GM18870 (cell line): ENCODE measurements around the gene CCT3.
"Not testable (repeated sequence)": the region's sequence is repeated elsewhere in the genome, so short reads cannot be mapped to it uniquely, and the experiment has no call there.

Experiments used
- ATAC-seq: cut with Tn5 transposase; IDR thresholded peaks from one replicate; pipeline ENCODE4 v1.9.1; 2021; ENCODE audit warnings: moderate library complexity; ENCODE audit not compliant: unreplicated experiment

Gene CCT3

DNA sequence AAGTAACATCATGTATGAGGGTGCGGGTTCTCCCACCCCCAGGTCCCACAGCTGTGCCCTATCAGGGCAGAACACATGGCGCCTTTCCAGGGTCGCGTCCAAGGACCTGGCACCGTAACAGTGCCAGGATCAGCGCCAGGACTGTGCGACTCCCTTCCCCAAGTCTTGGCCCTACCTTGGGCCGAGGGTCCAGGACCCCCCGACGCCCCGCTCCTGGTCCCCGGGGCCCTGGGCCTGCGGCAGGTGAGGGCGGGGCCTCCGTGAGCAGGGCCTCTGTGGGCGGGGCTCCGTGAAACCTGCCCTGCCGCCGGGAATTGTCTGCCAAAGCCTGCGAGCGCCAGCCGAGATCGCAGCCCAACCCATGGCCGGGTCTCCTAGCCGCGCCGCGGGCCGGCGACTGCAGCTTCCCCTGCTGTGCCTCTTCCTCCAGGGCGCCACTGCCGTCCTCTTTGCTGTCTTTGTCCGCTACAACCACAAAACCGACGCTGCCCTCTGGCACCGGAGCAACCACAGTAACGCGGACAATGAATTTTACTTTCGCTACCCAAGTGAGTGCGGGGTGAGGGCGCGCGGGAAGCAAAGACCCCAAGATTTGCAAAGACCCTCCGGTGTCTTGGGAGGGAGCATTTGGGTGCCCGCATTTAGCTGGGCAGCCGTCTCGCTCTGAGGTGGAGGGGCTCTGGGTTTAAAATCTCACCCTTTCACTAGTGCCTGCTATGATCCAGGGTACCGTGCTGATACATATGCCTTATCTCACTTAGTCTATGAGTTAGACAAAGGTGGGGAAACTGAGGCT lies 31.0 kb upstream of the CCT3 start, which contains the start of gene RHBG:
RHBG (plus strand) TSS at position 323 of the 796 bp plus-strand sequence; CDS start at position 362, 39 bp downstream.
- ATAC-seq, result no peak

DNA sequence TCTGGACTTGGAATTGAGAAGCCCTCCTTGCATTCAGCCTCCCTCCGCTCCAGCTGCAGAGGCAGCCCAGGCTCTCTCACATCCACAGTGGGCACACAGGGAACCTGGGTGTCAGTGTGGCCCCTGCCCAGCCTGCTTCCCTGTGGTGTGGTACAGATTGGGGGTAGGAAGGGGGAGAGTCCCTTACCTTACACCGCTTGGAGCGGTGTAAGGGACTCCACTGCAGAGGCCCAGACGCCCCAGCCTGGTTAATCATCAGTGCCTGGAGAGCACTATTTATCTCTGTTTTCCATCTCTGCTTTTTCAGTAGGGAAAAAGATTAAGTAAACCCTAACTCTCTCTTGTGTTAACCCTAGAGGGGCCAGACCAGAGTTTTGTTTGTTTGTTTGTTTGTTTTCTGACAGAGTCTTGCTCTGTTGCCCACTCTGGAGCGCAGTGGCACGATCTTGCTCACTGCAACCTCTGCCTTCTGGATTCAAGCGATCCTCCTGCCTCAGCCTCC lies 30.1 kb upstream of the CCT3 start:
- no peak for ATAC-seq

DNA sequence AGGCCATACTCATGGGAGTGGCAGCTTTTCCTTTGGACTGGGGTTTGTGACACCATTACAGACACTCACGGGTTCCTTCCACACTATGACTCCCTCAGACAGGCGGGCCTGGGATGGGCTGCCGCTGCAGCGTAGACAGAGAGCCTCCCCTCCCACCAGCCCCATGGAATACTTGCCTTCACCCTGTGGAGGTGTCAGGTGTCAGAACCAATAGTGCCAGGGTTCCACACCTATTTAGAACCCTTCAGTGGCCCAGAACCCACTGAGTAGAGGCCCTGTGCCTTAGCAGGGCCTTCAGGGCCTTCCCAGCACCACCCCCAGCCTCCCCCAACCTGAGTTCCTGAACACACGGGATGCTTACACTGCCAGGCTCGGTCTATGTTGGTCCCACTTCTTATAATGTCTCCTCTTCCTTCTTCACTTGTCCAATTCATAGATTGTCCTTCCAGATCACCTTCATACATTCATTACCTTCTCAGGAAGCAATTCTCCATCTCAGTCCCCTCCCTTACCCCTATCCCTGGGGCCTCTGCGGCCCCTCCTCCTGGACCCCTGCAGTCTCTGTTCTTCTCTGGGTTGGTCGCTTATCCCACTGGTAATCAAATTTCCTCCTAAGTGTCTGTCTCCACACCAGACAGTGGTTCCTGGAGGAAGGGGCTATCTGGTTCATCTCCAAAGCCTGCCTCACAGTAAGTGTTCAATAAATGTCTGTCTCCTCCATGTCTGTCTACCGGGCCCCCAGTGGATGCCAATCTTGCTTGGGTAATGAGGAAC lies 29.5 kb upstream of the CCT3 start:
- no peak for ATAC-seq

DNA sequence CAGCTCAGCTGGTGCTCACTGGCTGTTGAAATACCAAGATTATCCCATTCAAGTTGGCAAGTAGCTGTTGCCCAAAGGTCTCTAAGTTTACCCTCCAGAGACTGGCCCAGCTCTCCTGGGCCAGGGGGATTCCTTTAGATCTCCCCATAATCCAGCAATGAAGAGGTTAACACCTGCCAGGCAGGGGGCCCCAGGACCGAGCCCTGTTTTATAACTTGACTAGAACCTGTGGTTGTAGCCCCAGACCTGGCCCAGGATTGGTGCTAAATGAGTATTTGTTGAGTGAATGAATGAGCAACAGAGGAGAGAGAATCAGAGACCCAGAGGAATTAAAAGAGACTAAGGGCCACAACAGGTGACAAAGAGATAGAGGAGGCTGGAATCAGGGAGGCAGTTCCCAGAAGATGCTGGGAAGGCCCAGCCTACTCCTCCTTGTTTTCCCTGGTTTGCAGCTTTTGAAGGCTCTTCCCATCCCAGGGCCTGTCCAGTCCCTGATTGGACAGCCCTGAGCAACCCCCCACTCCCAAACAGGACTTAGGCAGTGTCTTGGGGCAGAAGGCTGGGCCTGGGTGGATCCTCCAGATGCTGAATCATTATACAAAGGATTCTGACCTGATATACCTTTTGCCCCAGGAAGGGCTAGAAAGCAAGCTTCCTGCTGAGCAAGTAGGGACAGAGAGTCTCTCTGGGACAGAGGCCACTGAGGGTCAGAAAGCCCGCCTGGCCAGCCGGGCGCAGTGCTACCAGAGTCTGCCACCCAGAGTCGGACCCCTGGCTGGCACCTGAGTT lies 28.5 kb upstream of the CCT3 start:
- no peak for ATAC-seq

DNA sequence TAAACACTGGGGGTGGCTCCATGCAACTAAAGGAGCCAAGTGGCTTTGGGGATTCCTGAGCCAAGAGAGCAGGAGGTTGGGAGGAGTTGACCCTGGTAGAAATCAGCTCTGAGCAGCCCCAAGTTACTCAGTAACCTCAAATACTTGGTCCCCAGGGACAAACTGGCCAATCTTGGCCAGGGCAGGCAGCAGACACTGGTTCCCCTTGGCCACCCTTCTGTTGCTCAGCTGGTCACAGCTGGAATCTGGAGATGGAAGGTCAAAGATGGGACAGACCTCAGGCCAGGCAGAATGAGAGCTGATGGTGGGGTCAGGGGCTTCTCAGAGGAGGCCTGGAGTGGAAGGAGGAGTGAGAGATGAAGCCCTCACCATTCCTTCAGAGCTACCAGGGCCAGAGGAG lies 27.7 kb upstream of the CCT3 start:
- no peak for ATAC-seq

DNA sequence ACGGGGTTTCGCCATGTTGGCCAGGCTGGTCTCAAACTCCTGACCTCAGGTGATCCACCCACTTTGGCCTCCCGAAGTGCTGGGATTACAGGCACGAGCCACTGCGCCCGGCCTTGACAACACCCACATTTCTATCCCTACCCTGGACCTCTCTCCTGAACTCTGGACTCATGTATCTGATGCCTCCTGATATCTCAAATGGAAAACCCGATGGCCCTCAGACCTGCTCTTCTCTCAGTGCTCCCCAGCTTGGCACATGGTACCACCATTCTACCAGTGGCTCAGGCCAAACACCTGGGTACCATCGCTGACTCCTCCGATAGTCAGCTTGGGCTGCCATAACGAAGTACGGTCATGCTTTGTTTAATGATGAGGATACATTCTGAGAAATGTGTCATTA lies 22.4 kb upstream of the CCT3 start:
- ATAC-seq, result no peak

DNA sequence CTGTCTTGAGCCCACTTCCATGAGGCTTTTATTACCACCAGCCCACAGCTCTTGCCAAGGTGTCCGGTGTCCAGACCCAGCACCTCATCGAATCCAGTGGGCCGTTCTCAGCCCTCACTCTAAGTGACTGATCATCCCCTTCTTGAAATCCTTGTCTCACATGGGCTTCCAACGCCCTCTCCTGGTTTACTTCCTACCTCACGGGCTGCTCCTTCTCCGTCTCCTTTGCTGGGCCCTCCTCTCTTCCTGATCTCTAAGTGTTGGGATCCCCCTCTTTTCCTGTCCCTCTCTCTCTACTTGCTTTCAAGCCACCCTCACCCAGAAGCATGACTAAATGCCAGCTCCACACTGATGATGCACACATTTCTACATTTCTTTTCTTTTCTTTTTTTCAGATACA lies 21.9 kb upstream of the CCT3 start:
- ATAC-seq, result no peak

DNA sequence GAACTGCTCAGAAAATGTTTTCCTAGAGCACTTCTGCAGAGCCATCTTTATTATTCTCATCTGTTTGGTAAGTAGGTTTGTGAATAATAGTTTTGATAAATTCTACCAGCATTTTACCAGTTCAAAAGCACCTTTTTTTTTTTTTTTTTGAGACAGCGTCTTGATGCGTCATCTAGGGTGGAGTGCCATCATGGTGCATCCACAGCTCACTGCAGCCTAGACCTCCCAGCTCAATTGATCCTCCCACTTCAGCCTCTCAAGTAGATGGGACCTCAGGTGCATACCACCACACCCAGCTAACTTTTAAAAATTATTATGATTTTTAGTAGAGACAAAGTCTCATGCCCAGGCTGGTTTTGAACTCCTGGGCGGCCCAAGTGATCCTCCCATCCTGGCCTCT lies 21.2 kb upstream of the CCT3 start:
- no peak for ATAC-seq

DNA sequence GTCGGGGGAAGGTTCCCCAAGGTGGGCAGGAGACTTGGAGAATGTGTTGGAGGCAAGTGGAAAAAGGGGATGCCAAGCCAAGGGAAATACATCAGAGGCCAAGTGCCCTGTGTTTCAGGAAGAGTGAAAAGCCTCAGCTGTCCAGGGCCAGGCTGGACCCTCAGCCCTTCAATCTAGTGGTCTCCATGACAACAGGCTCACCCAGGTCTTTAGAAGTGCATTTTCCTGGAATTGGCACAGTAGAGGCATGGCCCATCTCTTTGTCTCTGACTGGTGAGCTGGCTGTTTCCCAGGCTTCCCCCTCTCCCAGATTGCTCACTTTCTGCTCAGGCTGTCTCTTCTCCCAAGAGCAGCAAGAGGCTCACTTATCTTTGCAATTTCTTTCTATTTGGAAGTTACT lies 20.5 kb upstream of the CCT3 start:
- no peak for ATAC-seq

DNA sequence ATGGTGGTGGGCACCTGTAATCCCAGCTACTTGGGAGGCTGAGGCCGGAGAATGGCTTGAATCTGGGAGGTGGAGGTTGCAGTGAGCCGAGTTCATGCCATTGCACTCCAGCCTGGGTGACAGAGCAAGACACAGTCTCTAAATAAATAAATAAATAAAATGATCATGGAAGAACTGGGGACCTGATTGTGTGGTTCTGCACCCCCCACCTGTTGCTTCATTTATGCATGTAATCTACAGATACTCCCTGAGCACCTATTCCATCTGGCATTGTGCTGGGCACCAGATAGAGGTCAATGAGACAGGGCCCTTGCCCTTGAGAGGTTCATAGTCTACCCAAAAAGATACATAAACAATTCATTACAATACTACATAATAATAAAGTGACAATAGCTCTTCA lies 19.9 kb upstream of the CCT3 start:
- no peak for ATAC-seq

DNA sequence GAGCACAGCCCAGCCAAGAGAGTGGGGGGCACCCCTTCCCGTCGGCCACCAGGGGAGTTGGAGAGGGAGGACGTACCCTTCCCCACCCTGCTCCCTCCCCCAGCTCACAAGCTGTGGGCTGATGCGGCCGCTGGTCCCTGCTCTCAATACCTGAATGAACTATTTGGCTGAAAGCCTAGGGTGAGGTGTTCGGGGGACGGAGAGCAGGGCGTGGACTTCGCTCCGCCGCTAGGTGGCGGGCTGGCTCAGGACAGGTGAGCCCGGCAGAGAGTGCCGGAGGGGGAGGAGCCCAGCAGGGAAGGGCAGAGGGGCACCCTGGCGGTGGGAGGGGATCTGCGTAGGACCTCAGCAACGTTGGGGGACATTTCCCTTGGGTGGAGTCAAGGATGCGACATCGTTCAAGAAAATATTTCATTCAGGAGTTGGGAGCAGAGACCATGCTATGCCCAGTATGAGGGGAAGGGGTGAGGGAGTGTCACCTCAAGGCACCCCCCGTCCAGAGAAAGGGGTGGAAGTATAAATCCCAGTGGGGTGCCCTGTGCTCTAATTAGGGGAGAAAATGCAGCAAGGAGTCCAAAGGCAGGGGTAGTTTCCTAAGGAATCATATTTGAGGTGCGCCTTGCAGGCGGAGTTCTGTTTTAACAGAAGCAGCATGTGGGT lies 18.9 kb upstream of the CCT3 start:
- ATAC-seq, result no peak

DNA sequence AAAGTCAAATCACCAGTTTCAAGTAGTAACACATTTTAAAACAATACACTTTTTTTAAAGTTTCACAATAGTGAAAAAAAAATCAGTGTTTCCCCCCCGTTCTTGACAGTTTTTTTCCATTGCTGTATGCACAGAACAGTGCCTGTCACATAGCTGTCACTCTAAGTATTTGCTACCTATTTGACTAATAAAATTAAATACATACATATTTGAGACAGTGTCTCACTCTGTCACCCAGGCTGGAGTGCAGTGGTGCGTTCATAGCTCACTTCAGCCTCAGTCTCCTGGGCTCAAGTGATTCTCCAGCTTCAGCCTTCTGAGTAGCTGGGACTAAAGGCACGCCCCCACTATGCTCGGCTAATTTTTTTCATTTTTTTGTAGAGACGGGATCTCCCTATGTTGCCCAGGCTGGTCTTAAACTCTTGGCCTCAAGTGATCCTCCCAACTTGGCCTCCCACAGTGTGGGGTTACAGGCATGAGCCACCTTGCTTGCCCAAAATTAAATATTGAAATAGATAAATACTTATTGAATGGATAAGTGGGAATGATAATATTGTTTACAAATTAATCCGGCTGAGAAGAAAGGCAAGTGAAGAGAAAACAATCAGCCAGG lies 18.3 kb upstream of the CCT3 start:
- ATAC-seq, result no peak

DNA sequence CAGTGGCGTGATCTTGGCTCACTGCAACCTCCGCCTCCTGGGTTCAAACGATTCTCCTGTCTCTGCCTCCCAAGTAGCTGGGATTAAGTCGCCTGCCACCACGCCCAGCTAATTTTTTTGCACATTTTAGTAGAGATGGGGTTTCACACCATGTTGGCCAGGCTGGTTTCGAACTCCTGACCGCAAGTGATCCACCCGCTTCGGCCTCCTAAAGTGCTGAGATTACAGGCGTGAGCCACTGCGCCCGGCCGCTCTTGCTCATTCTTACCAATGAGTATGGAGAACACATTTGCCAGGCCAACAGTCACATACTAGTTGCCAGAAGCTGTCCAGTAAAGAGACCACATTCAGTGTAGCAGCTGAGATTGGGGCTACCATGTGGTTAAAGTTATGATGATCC lies 14.4 kb upstream of the CCT3 start:
- not testable (repeated sequence) for ATAC-seq

DNA sequence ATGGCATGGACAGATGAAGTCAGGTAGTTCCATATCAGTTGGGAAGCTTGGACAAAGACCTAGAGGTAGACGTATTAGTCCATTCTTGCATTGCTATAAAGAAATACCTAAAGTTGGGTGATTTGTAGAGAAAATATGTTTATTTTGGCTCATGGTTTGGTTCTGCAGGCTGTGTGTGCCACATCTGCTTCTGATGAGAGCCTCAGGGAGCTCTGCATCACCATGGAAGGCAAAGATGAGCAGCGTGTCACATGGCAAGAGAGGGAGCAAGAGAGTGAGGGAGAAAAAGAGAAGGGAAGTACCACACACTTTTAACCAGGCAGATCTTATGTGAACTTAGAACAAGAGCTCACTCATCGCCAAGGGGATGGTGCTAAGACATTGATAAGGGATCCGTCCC lies 9.2 kb upstream of the CCT3 start:
- ATAC-seq, result no peak

DNA sequence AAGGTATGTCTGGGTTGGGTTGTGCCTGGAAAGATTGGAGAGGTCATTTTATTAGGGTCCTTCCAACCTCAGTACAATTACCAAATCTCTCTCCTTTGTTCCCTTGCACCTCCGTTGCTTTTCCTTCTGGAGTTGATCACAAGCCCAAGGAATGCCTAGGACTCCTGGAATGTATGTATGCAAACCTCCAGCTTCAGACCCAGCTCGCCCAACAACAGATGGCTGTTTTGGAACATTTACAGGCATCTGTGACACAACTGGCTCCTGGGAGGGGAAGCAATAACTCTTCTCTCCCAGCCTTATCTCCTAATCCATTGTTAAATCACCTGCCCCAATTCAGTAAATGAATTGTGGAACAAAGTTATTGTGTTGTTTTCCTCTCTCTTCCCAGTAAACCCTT lies 8.5 kb upstream of the CCT3 start:
- ATAC-seq, result no peak

DNA sequence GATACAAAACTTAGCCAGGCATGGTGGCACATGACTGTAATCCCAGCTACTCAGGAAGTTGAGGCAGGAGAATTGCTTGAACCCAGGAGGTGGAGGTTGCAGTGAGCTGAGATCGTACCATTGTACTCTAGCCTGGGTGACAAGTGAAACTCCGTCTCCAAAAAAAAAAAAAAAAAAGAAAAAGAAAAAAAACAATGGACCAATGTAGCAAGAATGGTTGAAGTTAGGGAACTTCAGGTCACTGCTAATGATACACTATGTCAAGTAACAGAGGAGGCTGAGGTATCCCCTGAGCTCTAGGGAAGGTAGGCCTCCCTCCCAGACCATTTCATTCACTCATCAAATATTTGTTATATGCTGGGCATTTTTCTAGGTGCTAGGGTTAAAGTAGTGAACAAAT lies 7.9 kb upstream of the CCT3 start:
- not testable (repeated sequence) for ATAC-seq

DNA sequence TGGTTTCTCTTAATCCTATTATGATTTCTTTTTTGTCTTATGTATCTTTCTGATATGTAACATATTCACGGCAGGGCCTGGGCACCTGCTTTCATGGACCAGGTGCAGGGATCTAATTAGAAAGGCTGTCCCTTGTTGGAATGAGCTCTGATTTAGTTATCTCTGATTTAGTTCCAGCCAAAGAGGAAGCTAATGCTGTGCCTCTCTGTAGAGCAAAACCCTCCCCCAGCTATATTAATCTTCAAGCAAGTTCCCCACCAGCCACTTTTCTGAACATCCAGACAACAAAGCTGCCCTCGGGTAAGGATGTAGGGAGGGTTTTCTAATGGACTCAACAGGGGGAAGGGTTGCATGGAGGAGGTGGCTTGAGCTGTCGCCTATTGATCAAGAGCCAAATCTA lies 6.3 kb upstream of the CCT3 start:
- no peak for ATAC-seq

DNA sequence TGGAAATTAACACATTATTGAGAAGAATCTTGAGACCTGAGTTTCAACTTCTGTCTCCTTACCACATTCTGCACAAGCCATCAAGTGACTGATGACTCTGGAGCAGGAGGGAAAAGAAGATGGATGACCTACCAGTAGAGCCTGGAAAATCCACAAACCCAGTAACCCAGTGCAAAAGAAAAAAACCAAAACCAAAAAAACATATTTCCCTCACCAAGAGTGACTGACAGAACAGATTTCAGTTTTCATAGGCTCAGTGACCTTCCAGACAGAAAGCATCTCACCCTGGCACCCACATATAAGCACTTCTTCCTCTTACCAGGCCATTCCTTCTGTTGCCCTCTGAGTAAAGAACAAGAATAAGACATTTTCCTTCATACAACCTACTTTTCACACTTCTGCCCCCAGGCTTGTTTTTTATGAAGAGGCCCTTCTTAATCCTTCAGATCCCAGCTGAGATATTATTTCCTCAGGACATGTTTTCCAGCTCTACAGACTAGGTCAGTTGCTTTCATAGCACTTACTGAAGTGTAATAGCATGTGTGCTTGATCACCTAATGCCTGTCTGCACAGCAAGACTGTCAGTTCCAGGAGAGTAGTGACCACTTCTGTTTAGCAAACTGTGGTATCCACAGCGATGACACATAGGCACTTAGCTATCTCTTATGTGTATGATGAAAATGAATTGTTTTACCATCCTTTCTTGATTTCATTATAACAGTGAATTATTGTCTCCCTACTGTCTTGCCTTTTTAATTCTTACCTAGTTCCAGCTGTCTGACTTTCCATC lies 4.3 kb upstream of the CCT3 start:
- ATAC-seq, result no peak

DNA sequence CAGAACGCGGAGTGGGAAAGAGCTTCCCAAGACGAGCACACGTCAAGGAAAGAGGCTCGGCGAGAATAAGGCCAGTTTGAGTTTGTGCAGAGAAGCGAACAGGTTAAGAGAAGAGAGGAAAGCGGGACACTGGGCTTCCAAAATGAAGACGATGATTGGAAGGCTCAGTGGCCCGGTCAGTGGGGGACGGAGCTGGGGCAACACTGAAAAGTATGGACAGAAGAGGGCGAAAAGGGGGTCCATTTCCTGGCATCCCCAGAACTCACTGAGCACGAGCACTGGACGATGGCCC lies 258 bp downstream of the CCT3 start:
- ATAC-seq, result peak; percentile 0
